ENCODE measurements around the gene EIPR1.

GRCh38 chr2:3200420-3200939 is 177.1 kb downstream of the EIPR1 start:
- TF ChIP-seq CTCF (IDR thresholded peaks at IDR 0.05; ENCODE audit: insufficient read depth, low read length, poor library complexity, severe bottlenecking): no peak
- TF ChIP-seq EZH2phosphoT487 (conservative IDR thresholded peaks at IDR 0.05; ENCODE audit: low read length): no peak
